Upper lobe of left lung (tissue), 4 donors: Measurements from ENCODE around the gene KRTAP13-4.

Experiments
- EP300 ChIP-seq, 4 donors: sonication (generic); formaldehyde crosslinking; IDR thresholded peaks; one replicate each; pipeline ENCODE4 v1.5.1; 2017; ENCODE audit warnings: antibody characterized with exemption in 4 of 4, control low read depth in 2 of 4
- POLR2A ChIP-seq, 4 donors: fragments of 450-650 bp; IDR thresholded peaks; one replicate each; pipeline ENCODE4 v1.5.1; 2016 to 2017; ENCODE audit warnings: antibody characterized with exemption in 4 of 4, mild to moderate bottlenecking in 2 of 4
- POLR2AphosphoS5 ChIP-seq, 2 donors: sonication (generic); formaldehyde crosslinking; IDR thresholded peaks; one replicate each; pipeline ENCODE4 v1.5.1; 2017; ENCODE audit warnings: antibody characterized with exemption in 2 of 2
- TF ChIP-seq, protein P1 (sequence below), 6 experiments: fragments of 450-650 bp in 4 of 6; fragments of 200-600 bp in 2 of 6; sonication (generic) in 2 of 6; IDR thresholded peaks; one replicate each; pipeline ENCODE4 v1.5.1; 2016 to 2019; ENCODE audit warnings: antibody characterized with exemption in 6 of 6

- TF ChIP-seq, protein P1, sequence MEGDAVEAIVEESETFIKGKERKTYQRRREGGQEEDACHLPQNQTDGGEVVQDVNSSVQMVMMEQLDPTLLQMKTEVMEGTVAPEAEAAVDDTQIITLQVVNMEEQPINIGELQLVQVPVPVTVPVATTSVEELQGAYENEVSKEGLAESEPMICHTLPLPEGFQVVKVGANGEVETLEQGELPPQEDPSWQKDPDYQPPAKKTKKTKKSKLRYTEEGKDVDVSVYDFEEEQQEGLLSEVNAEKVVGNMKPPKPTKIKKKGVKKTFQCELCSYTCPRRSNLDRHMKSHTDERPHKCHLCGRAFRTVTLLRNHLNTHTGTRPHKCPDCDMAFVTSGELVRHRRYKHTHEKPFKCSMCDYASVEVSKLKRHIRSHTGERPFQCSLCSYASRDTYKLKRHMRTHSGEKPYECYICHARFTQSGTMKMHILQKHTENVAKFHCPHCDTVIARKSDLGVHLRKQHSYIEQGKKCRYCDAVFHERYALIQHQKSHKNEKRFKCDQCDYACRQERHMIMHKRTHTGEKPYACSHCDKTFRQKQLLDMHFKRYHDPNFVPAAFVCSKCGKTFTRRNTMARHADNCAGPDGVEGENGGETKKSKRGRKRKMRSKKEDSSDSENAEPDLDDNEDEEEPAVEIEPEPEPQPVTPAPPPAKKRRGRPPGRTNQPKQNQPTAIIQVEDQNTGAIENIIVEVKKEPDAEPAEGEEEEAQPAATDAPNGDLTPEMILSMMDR (IDR thresholded peaks at IDR 0.05) = no peak
- TF ChIP-seq POLR2AphosphoS5 (IDR thresholded peaks at IDR 0.05) = no peak
- no peak for TF ChIP-seq EP300 (IDR thresholded peaks at IDR 0.05)
- TF ChIP-seq POLR2A (IDR thresholded peaks at IDR 0.05) = no peak
Observed at GRCh38 chr21:30415993-30416392, 14.0 kb upstream of the KRTAP13-4 start.
